ENCODE measurements around the gene ASTN2. TPM values are rescaled to one million over a fixed set of nuclear protein-coding genes. Genes with fewer than 3 reads are reported as not detected.

Gene ASTN2
- polyA plus RNA-seq, 1 donor from 2014 or later: 6.8 TPM

- Histone ChIP-seq H3K79me2 (replicated peaks; ENCODE audit: insufficient read depth, low read length) (no peaks in the 10 kb centered on the region), H3K4me2 (ENCODE audit: low read length) (no peak overlapping the region), H3K9me2 (ENCODE audit: insufficient read depth, low read length) (no peaks in the 10 kb centered on the region), H3K36me3 (ENCODE audit: insufficient read depth, low read length) (no peaks in the 10 kb centered on the region), H3K9me3 (ENCODE audit: low read length) (no peaks in the 10 kb centered on the region), H4K20me1 (ENCODE audit: insufficient read depth) (no peaks in the 10 kb centered on the region), H3K4me3 (ENCODE audit: low read length) (no peak overlapping the region), H3K27me3 (ENCODE audit: insufficient read depth, low read depth, low read length) (no peaks in the 10 kb centered on the region), H3K9ac (ENCODE audit: low read length) (no peak overlapping the region), H3F3A (ENCODE audit: insufficient read depth, low read length, poor library complexity, severe bottlenecking) (no peaks in the 10 kb centered on the region), H3K27ac (ENCODE audit: low read length) (no peak overlapping the region), H2AFZ (ENCODE audit: low read depth, low read length) (no peak overlapping the region)
- no peak for TF ChIP-seq MXI1 (conservative IDR thresholded peaks at IDR 0.05; ENCODE audit: poor library complexity, severe bottlenecking)
- no peak for TF ChIP-seq POLR2AphosphoS5 (IDR thresholded peaks at IDR 0.05)
- no peak for TF ChIP-seq EP300 (conservative IDR thresholded peaks at IDR 0.05; ENCODE audit: poor library complexity, severe bottlenecking)
- TF ChIP-seq SMC3 (conservative IDR thresholded peaks at IDR 0.05; ENCODE audit: poor library complexity): no peak
- TF ChIP-seq RAD21 (conservative IDR thresholded peaks at IDR 0.05): no peak
- no peak for TF ChIP-seq REST (IDR thresholded peaks at IDR 0.05; ENCODE audit: borderline replicate concordance)
- no peak for TF ChIP-seq EZH2 (IDR thresholded peaks at IDR 0.05; ENCODE audit: borderline replicate concordance, insufficient read depth, low read length, poor library complexity, severe bottlenecking)
- TF ChIP-seq CTCF (IDR thresholded peaks at IDR 0.05; ENCODE audit: poor library complexity, severe bottlenecking): no peak
- TF ChIP-seq TAF1 (IDR thresholded peaks at IDR 0.05; ENCODE audit: low read depth): no peak
These were observed 531.2 kb downstream of the ASTN2 start for GRCh38 chr9:116883676-116884075.

GRCh38 chr9:116877072-116877471 lies 537.8 kb downstream of the ASTN2 start:
- Histone ChIP-seq H3K79me2 (replicated peaks; ENCODE audit: insufficient read depth, low read length) (no peaks in the 10 kb centered on the region), H3K27me3 (ENCODE audit: insufficient read depth, low read depth, low read length) (no peaks in the 10 kb centered on the region), H3K9ac (ENCODE audit: low read length) (no peak overlapping the region), H3K9me2 (ENCODE audit: insufficient read depth, low read length) (no peaks in the 10 kb centered on the region), H3K36me3 (ENCODE audit: insufficient read depth, low read length) (no peaks in the 10 kb centered on the region), H3F3A (ENCODE audit: insufficient read depth, low read length, poor library complexity, severe bottlenecking) (no peaks in the 10 kb centered on the region), H2AFZ (ENCODE audit: low read depth, low read length) (no peak overlapping the region), H4K20me1 (ENCODE audit: insufficient read depth) (no peaks in the 10 kb centered on the region), H3K4me3 (ENCODE audit: low read length) (no peak overlapping the region), H3K4me2 (ENCODE audit: low read length) (no peak overlapping the region), H3K9me3 (ENCODE audit: low read length) (no peaks in the 10 kb centered on the region), H3K27ac (ENCODE audit: low read length) (no peak overlapping the region)
- TF ChIP-seq MXI1 (conservative IDR thresholded peaks at IDR 0.05; ENCODE audit: poor library complexity, severe bottlenecking) (no peak), EZH2 (IDR thresholded peaks at IDR 0.05; ENCODE audit: borderline replicate concordance, insufficient read depth, low read length, poor library complexity, severe bottlenecking) (no peak), RAD21 (conservative IDR thresholded peaks at IDR 0.05) (no peak), CTCF (IDR thresholded peaks at IDR 0.05; ENCODE audit: poor library complexity, severe bottlenecking) (no peak), POLR2AphosphoS5 (IDR thresholded peaks at IDR 0.05) (no peak), TAF1 (IDR thresholded peaks at IDR 0.05; ENCODE audit: low read depth) (no peak)
